ENCODE results near the gene CASP2.

CASP2 gene

GRCh38 chr7:143282124-143282523 is 6.0 kb upstream of the CASP2 start:
- no peak overlapping the region for H3K27ac ChIP-seq
- H3K4me1 ChIP-seq (ENCODE audit: control insufficient read depth in 1 of 2, insufficient read depth in 1 of 2, low read depth in 1 of 2, low read length in 1 of 2): no peaks in the 10 kb centered on the region
- no peaks in the 10 kb centered on the region for H3K36me3 ChIP-seq
- TF ChIP-seq, protein P1, sequence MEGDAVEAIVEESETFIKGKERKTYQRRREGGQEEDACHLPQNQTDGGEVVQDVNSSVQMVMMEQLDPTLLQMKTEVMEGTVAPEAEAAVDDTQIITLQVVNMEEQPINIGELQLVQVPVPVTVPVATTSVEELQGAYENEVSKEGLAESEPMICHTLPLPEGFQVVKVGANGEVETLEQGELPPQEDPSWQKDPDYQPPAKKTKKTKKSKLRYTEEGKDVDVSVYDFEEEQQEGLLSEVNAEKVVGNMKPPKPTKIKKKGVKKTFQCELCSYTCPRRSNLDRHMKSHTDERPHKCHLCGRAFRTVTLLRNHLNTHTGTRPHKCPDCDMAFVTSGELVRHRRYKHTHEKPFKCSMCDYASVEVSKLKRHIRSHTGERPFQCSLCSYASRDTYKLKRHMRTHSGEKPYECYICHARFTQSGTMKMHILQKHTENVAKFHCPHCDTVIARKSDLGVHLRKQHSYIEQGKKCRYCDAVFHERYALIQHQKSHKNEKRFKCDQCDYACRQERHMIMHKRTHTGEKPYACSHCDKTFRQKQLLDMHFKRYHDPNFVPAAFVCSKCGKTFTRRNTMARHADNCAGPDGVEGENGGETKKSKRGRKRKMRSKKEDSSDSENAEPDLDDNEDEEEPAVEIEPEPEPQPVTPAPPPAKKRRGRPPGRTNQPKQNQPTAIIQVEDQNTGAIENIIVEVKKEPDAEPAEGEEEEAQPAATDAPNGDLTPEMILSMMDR (IDR thresholded peaks at IDR 0.05): no peak
- H3K27me3 ChIP-seq: no peaks in the 10 kb centered on the region
- H3K4me3 ChIP-seq (ENCODE audit: low read depth in 1 of 2, low read length in 1 of 2): no peak overlapping the region
- no peaks in the 10 kb centered on the region for H3K9me3 ChIP-seq

- no peaks in the 10 kb centered on the region for H3K36me3 ChIP-seq
- no peak overlapping the region for H3K27ac ChIP-seq
- peaks cover 6% of the 10 kb centered on the region in 2 experiments for H3K4me1 ChIP-seq (ENCODE audit: control insufficient read depth in 1 of 2, insufficient read depth in 1 of 2, low read depth in 1 of 2, low read length in 1 of 2)
- no peaks in the 10 kb centered on the region for H3K9me3 ChIP-seq
- no peaks in the 10 kb centered on the region for H3K27me3 ChIP-seq
- no peak overlapping the region for H3K4me3 ChIP-seq (ENCODE audit: low read depth in 1 of 2, low read length in 1 of 2)
- TF ChIP-seq, protein P1 (IDR thresholded peaks at IDR 0.05): no peak
Measured at GRCh38 chr7:143283381-143283780, 4.8 kb upstream of the CASP2 start.

- Histone ChIP-seq H3K4me1 (ENCODE audit: control insufficient read depth in 1 of 2, insufficient read depth in 1 of 2, low read depth in 1 of 2, low read length in 1 of 2) (peaks cover 18 to 21% of the 10 kb centered on the region in 2 experiments), H3K4me3 (ENCODE audit: low read depth in 1 of 2, low read length in 1 of 2) (no peak within 1 kb of the TSS), H3K9me3 (no peaks in the 10 kb centered on the region), H3K27ac (no peak within 1 kb of the TSS), H3K27me3 (no peaks in the 10 kb centered on the region), H3K36me3 (no peaks in the 10 kb centered on the region)
- TF ChIP-seq, protein P1 (IDR thresholded peaks at IDR 0.05): no peak
Measured at GRCh38 chr7:143284591-143285469, 3.3 kb upstream of the CASP2 start, which contains the start of gene TMEM139. TMEM139 (plus strand) TSS chr7:143284958; CDS start chr7:143285958, 1,000 bp downstream.

DNA sequence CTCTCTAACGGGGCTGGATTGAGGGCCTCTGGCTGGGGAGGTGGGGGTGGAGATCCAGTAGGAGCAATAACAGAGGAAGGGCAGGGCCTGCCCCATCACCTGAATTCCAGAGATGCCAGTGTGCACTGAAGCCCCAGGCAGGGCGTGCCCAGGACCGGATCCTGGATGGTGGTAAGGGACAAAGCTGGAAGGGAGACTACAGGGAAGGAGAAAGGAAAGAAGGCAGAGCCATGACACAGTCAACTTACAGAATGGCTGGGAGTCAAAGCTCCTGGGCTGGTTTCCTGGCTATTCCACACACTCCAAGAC is 2.7 kb upstream of the CASP2 start:
- Histone ChIP-seq H3K36me3 (no peaks in the 10 kb centered on the region), H3K27me3 (no peaks in the 10 kb centered on the region), H3K27ac (no peak overlapping the region), H3K4me3 (ENCODE audit: low read depth in 1 of 2, low read length in 1 of 2) (no peak overlapping the region), H3K9me3 (no peaks in the 10 kb centered on the region), H3K4me1 (ENCODE audit: control insufficient read depth in 1 of 2, insufficient read depth in 1 of 2, low read depth in 1 of 2, low read length in 1 of 2) (peaks cover 24 to 26% of the 10 kb centered on the region in 2 experiments)
- TF ChIP-seq, protein P1 (IDR thresholded peaks at IDR 0.05): no peak

GRCh38 chr7:143285806-143286521 is 2.2 kb upstream of the CASP2 start:
- TF ChIP-seq, protein P1 (IDR thresholded peaks at IDR 0.05): no peak
- Histone ChIP-seq H3K27me3 (no peaks in the 10 kb centered on the region), H3K4me3 (ENCODE audit: low read depth in 1 of 2, low read length in 1 of 2) (no peak overlapping the region), H3K9me3 (no peaks in the 10 kb centered on the region), H3K27ac (no peak overlapping the region), H3K4me1 (ENCODE audit: control insufficient read depth in 1 of 2, insufficient read depth in 1 of 2, low read depth in 1 of 2, low read length in 1 of 2) (peaks cover 29 to 32% of the 10 kb centered on the region in 2 experiments), H3K36me3 (no peaks in the 10 kb centered on the region)

Measured in neutrophil (primary cell).